ENCODE results near the gene FOCAD.

FOCAD gene, protein sequence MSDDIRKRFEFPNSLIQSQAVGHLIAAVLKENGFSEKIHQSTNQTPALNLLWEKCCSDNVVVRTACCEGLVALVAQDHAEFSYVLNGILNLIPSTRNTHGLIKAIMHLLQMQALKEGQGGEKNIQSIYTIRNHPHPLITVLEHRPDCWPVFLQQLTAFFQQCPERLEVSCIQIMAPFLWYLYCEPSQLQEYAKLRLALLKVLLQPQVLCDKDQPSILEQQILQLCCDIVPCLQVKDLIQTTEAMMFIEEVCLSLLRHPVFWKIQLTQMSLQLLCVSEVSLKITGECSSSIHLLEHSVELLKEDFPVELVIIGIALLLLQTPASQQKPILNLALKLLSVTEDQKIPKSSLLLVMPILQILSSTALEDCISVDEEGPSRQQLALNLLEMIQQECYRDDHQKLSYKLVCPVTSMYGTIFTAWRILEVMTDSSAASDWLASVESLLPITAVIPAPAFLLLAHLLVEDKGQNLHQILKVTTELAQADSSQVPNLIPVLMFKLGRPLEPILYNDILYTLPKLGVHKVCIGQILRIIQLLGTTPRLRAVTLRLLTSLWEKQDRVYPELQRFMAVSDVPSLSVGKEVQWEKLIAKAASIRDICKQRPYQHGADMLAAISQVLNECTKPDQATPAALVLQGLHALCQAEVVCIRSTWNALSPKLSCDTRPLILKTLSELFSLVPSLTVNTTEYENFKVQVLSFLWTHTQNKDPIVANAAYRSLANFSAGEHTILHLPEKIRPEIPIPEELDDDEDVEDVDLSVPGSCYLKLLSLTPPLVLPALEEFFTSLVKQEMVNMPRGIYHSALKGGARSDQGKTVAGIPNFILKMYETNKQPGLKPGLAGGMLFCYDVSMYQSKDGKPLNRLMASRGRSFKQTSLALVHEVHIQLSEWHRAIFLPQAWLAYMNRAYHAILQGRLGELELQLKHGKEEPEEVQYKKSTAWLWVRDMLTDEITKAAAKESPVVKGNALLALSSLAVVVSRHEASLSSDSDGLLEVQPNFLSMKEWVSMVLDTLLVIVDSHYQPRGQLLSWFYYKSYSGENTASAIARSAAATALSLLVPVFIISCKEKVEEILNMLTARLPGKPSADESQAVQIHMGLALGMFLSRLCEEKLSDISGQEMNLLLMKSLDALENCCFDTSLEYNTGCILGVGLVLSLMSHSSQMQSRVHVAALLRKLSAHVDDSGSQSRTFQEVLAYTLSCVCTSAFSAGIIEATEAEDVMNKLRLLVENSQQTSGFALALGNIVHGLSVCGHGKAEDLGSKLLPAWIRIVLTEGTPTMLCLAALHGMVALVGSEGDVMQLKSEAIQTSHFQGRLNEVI (N-terminal part only)

DNA sequence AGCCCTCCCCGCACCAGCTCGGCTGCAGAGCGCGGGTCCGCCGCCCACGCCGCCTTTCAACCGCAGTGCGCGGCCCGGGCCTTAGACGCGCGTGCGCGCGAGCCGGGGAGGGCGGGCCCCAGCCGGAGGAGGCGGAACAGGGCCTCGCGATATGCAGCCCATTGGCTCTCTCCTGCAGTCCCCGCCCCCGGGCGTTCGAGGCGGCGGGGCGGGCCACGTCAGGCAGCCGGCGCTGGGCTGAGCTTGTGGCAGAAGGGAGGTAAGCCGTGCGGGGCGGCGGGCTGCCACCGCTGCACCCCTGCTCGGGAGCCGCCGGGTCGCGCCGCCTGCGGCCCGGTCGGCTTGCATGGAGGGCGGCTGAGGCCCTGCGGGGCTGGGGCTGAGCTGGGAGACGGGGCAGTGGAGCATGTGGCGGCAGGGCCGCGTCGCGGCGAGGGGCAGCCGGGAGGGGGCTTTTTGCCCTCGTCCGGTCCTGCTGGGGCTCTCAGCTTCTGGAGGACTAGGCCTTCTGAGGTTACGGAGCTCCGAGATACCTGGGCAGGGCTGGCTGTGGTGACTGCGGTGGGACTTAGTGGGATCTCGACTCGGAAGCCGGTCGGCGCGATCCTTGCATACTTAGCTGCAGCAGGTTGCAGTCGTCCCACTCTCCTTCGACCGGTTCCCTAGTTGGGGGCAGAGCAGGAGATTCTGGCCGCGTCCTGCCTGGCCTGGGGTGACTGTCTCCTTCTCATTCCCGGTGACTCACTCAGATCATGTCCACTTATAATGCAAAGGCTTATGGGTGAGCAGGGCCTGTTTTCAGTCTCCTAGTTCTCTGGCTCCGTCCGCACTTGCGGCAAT lies at the start of gene FOCAD:
Gene FOCAD, plus strand, starts transcription at position 225 of the 840 bp plus-strand sequence. CDS start 31,095 bp downstream, outside the sequence.
- DNase-seq (ENCODE audit: low read depth in 3 of 3), result peak; percentile 92 to 93 (median 92)

DNA sequence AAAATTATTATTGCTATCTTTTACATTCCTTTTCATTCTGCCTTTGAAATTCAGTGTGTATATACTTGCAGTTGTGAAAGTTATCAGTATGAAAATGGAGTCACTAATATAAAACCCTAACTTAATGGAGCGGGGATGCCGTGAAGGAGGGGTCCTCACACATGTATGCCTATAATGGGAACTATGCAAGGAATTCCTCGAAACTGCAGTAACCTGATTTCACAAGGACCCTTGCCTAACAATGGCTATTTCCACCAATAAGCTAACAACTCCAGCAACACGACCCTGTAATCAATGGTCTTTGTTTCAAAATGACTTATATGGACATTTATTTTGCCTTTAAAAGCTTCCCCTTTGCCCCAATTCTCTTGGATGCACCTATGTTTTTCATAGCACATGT lies 49.2 kb upstream of the FOCAD start:
- no peak for DNase-seq (ENCODE audit: low read depth in 3 of 3)

- DNase-seq (ENCODE audit: low read depth in 3 of 3), result no peak
Measured at GRCh38 chr9:20636888-20637440, 47.1 kb upstream of the FOCAD start.

DNA sequence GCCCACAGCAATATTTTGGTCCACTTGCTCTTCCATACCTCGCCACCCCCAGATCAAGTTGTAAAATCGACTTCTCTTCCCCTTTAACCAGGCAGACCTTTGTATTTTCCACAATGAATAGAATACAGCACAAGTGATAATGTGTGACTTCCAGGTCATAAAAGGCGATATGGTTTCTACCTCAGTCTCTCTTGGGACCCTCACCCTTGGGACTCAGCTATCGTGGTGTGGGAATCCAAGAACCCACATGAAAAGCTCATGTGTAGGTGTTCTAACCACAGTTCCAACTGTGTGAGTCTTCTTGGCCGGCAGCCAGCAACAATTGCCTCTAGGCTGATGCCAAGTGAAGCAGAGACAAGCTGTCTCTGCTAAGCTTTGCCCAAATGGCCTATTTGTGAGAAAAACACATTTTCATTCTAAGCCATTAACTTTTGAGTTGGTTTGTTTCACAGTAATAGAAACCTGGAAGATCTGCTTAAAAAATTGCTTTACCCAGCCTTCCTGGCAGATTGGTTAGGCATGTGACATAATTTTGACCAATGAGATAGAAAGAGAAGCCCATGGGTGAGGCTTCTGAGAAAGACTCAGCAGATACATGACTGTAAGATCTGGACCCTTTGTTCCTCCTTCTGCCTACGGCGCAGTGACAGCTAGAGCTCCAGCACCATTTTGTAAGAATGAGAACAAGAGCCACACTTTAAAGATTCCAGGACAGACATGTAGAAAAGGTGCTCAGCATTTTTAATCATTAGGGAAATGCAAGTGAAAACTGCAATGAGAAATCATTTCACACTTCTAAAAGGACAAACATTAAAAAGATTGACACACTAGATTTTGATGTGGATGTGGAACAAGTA lies 43.5 kb upstream of the FOCAD start:
- peak; percentile 48 to 71 (median 60) for DNase-seq (ENCODE audit: low read depth in 3 of 3)

- no peak for DNase-seq (ENCODE audit: low read depth in 3 of 3)
Measured at GRCh38 chr9:20642045-20642444, 42.0 kb upstream of the FOCAD start.

GRCh38 chr9:20643660-20644059 lies 40.4 kb upstream of the FOCAD start:
- DNase-seq (ENCODE audit: low read depth in 3 of 3), result no peak

DNA sequence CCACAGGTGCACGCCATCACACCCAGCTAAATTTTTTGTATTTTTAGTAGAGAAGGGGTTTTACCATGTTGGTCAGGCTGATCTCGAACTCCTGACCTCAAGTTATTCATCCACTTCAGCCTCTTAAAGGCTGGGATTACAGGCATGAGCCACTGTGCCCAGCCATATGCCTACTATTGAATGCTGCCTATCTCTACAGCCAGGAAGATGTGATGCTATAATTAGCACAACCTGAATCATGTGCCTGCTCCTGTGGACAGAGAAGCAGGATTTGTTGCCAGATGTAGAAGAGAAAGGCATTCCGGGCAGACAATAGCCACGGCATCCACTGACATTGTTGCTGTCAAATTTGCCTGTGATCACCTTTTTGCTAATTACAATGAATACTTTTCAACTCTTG lies 37.4 kb upstream of the FOCAD start:
- no peak for DNase-seq (ENCODE audit: low read depth in 3 of 3)

DNA sequence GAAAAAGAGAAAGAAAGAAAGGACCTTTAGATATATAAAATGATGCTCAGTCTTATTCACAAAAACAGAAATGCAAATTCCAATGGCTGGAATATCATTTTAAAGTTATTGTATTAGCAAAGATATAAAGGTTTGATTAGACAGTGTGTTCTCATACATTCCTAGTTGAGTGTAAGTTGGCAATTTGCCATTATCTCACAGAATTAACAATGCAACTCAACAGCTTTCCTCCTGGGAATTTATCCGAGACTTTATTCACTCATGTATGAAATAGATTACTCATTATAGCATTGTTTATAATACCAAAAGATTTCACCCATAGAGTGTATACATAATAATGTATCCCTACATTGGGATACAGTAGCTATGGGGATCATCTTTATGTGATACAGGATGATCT lies 34.7 kb upstream of the FOCAD start:
- DNase-seq (ENCODE audit: low read depth in 3 of 3), result no peak

DNA sequence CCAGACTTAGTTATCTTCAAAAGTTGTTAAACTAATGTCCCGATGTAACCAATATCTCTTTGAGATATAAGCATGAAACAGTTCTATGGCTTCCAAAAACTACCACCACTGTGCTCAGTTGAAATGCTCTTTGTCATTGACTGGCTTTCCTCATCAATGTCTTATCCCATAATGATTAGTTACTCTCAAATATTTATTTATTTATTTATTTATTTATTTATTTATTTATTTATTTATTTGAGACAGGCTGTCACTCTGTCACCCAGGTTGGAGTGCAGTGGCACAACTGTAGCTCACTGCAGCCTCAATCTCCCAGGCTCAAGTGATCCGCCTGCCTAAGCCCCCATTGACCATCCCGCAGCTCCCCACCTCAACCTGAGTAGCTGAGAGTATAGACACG lies 33.7 kb upstream of the FOCAD start:
- DNase-seq (ENCODE audit: low read depth in 3 of 3), result no peak

GRCh38 chr9:20650750-20651299 lies 33.2 kb upstream of the FOCAD start:
- no peak for DNase-seq (ENCODE audit: low read depth in 3 of 3)

DNA sequence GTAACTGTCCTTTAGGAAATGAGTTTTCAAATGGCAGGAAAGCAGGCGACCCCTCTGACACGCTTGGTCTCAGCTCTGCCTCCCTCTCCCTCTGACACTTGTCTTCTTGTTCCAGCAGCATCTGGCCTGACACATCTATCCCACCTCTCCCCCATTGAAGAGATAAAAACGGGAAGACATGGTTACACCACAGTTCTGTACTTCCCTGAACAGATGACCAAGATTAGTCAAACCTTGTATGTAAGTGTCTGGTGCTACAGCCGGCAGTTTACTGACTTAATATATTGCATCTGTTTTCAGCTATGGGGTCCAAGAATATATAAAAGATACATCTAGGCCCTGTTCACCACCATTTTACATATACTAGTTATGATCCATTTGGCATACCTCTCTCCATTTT lies 32.1 kb upstream of the FOCAD start:
- DNase-seq (ENCODE audit: low read depth in 3 of 3), result no peak

GRCh38 chr9:20658246-20658667 lies 25.8 kb upstream of the FOCAD start:
- DNase-seq (ENCODE audit: low read depth in 3 of 3), result peak in 2 of 3 experiments; percentile 11 to 13

DNA sequence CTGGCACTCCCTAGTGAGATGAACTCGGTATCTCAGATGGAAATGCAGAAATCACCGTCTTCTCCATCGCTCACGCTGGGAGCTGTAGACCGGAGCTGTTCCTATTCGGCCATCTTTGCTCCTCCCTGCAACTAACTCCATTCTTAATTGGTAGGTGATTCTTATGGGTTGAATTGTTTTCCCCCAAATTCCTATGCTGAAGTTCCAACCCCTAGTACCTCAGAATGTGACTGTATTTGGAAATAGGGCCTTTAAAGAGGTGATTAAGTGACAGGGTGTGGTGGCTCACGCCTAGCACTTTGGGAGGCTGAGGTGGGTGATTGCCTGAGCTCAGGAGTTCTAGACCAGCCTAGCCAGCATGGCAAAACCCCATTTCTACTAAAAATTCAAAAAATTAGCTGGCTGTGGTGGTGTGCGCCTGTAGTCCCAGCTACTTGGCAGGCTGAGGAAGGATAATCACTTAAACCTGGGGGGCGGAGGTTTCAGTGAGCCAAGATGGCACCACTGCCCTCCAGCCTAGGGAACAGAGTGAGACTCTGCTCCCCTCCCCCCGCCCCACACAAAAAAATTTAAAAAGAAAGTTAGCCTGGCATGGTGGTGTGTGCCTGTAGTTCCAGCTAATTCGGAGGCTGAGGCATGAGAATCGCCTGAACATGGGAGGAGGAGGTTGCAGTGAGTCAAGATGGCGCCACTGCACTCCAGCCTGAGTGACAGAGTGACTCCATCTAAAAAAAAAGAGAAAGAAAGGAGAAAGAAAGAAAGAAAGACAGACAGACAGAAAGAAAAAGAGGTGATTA lies 25.2 kb upstream of the FOCAD start:
- no peak for DNase-seq (ENCODE audit: low read depth in 3 of 3)

DNA sequence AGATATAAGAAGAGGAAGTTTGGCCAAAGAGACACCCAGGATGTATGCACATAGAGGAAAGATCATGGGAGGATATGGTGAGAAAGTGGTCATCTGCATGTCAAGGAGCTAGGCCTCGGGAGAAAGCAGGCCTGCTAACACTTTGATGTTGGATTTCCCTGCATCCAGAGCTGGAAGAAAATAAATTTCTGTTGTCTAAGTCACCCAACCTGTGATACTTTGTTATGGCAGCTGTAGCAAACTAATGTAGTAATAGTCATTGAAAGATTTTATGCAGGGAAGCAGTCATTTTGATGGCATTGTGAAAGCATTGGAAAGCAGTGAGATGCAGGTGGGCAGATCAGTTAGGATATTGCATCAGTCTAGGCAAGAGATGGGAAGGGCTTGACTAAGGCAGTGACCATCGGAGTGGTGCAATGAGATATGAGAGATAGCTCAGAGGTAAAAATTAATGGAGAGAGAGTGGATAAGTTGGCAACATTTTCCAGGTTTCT lies 24.5 kb upstream of the FOCAD start:
- no peak for DNase-seq (ENCODE audit: low read depth in 3 of 3)

- DNase-seq (ENCODE audit: low read depth in 3 of 3), result no peak
Measured at GRCh38 chr9:20662156-20662555, 21.9 kb upstream of the FOCAD start.

- DNase-seq (ENCODE audit: low read depth in 3 of 3), result no peak
Measured at GRCh38 chr9:20663133-20663532, 20.9 kb upstream of the FOCAD start.

DNA sequence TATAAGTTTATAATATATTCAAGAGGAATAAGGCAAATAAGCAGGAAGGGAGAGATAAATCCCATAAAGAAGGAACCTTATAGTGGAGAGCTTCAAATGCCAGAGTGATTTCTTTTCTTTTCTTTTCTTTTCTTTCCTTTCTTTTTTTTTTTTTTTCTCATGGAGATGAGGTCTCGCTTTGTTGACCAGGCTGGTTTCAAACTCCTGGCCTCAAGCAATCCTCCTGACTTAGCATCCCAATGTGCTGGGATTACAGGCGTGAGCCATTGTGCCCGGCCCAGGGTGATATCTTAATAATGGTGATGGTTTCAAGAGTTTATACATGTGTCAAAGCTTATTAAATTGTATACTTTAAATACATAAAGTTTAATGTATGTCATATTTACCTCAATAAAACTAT lies 19.6 kb upstream of the FOCAD start:
- no peak for DNase-seq (ENCODE audit: low read depth in 3 of 3)

DNA sequence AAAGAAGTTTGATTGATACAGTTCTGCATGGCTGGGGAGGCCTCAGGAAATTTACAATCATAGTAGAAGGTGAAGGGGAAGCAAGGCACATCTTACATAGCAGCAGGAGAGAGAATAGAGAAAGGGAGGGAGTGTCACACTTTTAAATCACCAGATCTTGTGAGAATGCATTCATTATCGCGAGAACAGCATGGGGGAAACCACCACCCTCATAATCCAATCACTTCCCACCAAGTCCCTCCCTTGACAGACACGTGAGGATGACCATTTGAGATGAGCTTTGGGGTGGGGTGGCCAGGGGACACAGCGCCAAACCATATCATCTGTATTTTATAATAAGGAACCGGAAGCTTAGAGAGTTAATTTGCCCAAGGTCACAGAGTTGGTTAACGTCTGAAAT lies 13.7 kb upstream of the FOCAD start:
- no peak for DNase-seq (ENCODE audit: low read depth in 3 of 3)

Measured in stimulated activated CD4-positive, alpha-beta T cell treated with anti-CD3 and anti-CD28 coated beads, TNF-alpha, amount 100 ng/mL, for 4 hours (primary cell).